Endothelial cell of umbilical vein (primary cell): ENCODE data around the gene C14orf119. TPM values are rescaled to one million over a fixed set of nuclear protein-coding genes. Genes with fewer than 3 reads are reported as not detected.
A peak's percentile ranks its signal among the peaks of the same experiment; 100 is the strongest.

Experiments used
- BruUV-seq: library from RNA; stranded (reverse); fragments of 400-500 nt; replicated peaks from 2 replicates; lab custom pipeline; 2021; lab: Mats Ljungman, UMichigan
- CTCF ChIA-PET: fragments of 300-600, 350-600 bp; sonication (Branson Sonifier 250); formaldehyde crosslinking; loops from one replicate; lab custom pipeline; 2021; ENCODE audit warnings: antibody characterized with exemption, inconsistent platforms; lab: Charles Lee
- POLR2A ChIA-PET: fragments of 300-600, 350-600 bp; sonication (Branson Sonifier 250); formaldehyde crosslinking; loops from one replicate; lab custom pipeline; 2021; ENCODE audit warnings: antibody characterized with exemption, inconsistent platforms; lab: Charles Lee
- DNase-seq: peaks from one replicate; pipeline ENCODE4 v3.0.0-alpha.2; 2011; ENCODE audit warnings: low read depth, low spot score
- FAIRE-seq: peaks from 2 replicates; lab custom pipeline; 2011; peaks lifted over from hg19 to GRCh38; lab: Jason Lieb, UNC
- H2AFZ ChIP-seq: 2 replicates; pipeline ENCODE4 v1.6.0; 2012; ENCODE audit warnings: low read depth, low read length, control low read depth, inconsistent platforms
- H3K27ac ChIP-seq: 2 replicates; pipeline ENCODE4 v1.5.1; 2011; ENCODE audit warnings: low read depth, mild to moderate bottlenecking, control low read depth, low read length, moderate library complexity; ENCODE audit not compliant: insufficient read depth
- H3K27me3 ChIP-seq, 2 experiments: 2 replicates each; pipeline versions ENCODE4 v1.6.0 to v1.6.1; 2011; ENCODE audit warnings: low read length in 2 of 2, mixed read lengths in 1 of 2; ENCODE audit not compliant: control insufficient read depth in 2 of 2, insufficient read depth in 2 of 2
- H3K36me3 ChIP-seq, 2 experiments: 2 replicates in 1 of 2; 3 replicates in 1 of 2; pipeline ENCODE4 v1.5.1; 2011; ENCODE audit warnings: low read length in 2 of 2, mild to moderate bottlenecking in 1 of 2, moderate library complexity in 1 of 2; ENCODE audit not compliant: control insufficient read depth in 2 of 2, insufficient read depth in 2 of 2; ENCODE audit errors: extremely low read depth in 1 of 2
- H3K4me1 ChIP-seq: 3 replicates; pipeline ENCODE4 v1.5.1; 2011; ENCODE audit warnings: mild to moderate bottlenecking, low read length; ENCODE audit not compliant: control insufficient read depth, insufficient read depth; ENCODE audit errors: extremely low read depth
- H3K4me2 ChIP-seq: 2 replicates; pipeline ENCODE4 v1.6.1; 2011; ENCODE audit warnings: low read length, control low read depth, mixed read lengths; ENCODE audit not compliant: insufficient read depth
- H3K4me3 ChIP-seq, 3 experiments: fragments of 200-600 bp in 1 of 3; sonication (generic), shearing (Covaris generic) in 1 of 3; replicated peaks in 1 of 3; 2 replicates each; pipeline ENCODE4 v1.5.1; 2011 to 2016; ENCODE audit warnings: control low read depth in 3 of 3, low read length in 3 of 3, mild to moderate bottlenecking in 2 of 3, inconsistent platforms in 1 of 3, low read depth in 1 of 3, moderate library complexity in 1 of 3; ENCODE audit not compliant: insufficient read depth in 1 of 3
- H3K79me2 ChIP-seq: 2 replicates; pipeline ENCODE4 v1.6.0; 2012; ENCODE audit warnings: low read length, inconsistent platforms; ENCODE audit not compliant: control insufficient read depth, insufficient read depth
- H3K9ac ChIP-seq: replicated peaks from 2 replicates; pipeline ENCODE3; 2011; ENCODE audit warnings: low read length, control low read depth; ENCODE audit not compliant: insufficient read depth; ENCODE audit errors: extremely low read depth
- H3K9me1 ChIP-seq: replicated peaks from 3 replicates; pipeline ENCODE4 v1.6.0; 2011; ENCODE audit warnings: mild to moderate bottlenecking, low read length; ENCODE audit not compliant: control insufficient read depth, insufficient read depth; ENCODE audit errors: extremely low read depth
- H3K9me3 ChIP-seq: replicated peaks from 2 replicates; pipeline ENCODE4 v1.5.1; 2012; ENCODE audit warnings: low read length, inconsistent platforms; ENCODE audit not compliant: control insufficient read depth, insufficient read depth
- H4K20me1 ChIP-seq: replicated peaks from 2 replicates; pipeline ENCODE3; 2011; ENCODE audit warnings: mild to moderate bottlenecking, low read length; ENCODE audit not compliant: control insufficient read depth, insufficient read depth; ENCODE audit errors: extremely low read depth
- EZH2 ChIP-seq: IDR thresholded peaks from 2 replicates; pipeline ENCODE4 v1.6.1; 2012; ENCODE audit warnings: borderline replicate concordance, low read depth, mild to moderate bottlenecking, moderate library complexity, low read length, inconsistent platforms; ENCODE audit not compliant: severe bottlenecking
- FOS ChIP-seq: IDR thresholded peaks from 2 replicates; pipeline ENCODE4 v1.6.1; 2011; ENCODE audit warnings: mild to moderate bottlenecking, low read length, moderate library complexity, borderline replicate concordance; ENCODE audit not compliant: insufficient read depth
- GATA2 ChIP-seq: IDR thresholded peaks from 2 replicates; pipeline ENCODE4 v1.7.0; 2011; ENCODE audit warnings: low read depth, mild to moderate bottlenecking, moderate library complexity, mixed read lengths, low read length; ENCODE audit not compliant: insufficient read length, insufficient read depth
- JUN ChIP-seq: IDR thresholded peaks from 2 replicates; pipeline ENCODE4 v1.6.1; 2011; ENCODE audit warnings: borderline replicate concordance, low read depth; ENCODE audit not compliant: insufficient read length, insufficient read depth
- MYC ChIP-seq: IDR thresholded peaks from one replicate; pipeline ENCODE4 v1.6.1; 2011; ENCODE audit warnings: mild to moderate bottlenecking, low read depth, low read length
- POLR2A ChIP-seq: IDR thresholded peaks from 2 replicates; pipeline ENCODE4 v1.6.1; 2012; ENCODE audit warnings: low read depth, mild to moderate bottlenecking, control low read depth, low read length
- POLR2AphosphoS5 ChIP-seq: IDR thresholded peaks from 2 replicates; pipeline ENCODE4 v1.6.1; 2012; ENCODE audit warnings: low read depth, mild to moderate bottlenecking, control low read depth, low read length, moderate library complexity; ENCODE audit not compliant: insufficient read depth
- dilution Hi-C: fragments of 300-500 bp; cut with MboI; formaldehyde crosslinking; loops from one replicate; pipeline ENCODE4 v1.15.0; 2019; ENCODE audit warnings: low sequenced_read_pairs; ENCODE audit not compliant: extremely low pct_ligation_motif_present
- intact Hi-C: fragments of 100-400 bp; cut with micrococcal nuclease; formaldehyde crosslinking; loops from one replicate; pipeline ENCODE4 v1.10.0; 2022
- polyA plus RNA-seq, 4 experiments: library from polyadenylated mRNA; depleted of rRNA in 3 of 4; stranded (reverse) in 3 of 4; unstranded in 1 of 4; fragments of >200 nt; gene quantifications; 2 replicates each; pipeline versions ENCODE4 v1.2.1 to v1.2.3, GENCODE V29; 2011 to 2012; ENCODE audit warnings: missing spikeins in 1 of 4
- total RNA-seq: library from RNA; stranded (reverse); gene quantifications from 2 replicates; pipeline ENCODE4 v1.2.3, GENCODE V29; 2021
- TF ChIP-seq, protein P1 (sequence below), 2 donors: IDR thresholded peaks; 1 replicate in 1 of 2; 2 replicates in 1 of 2; pipeline ENCODE4 v1.5.1; 2011; ENCODE audit warnings: low read length in 2 of 2, mild to moderate bottlenecking in 2 of 2, moderate library complexity in 2 of 2, control low read depth in 1 of 2, inconsistent platforms in 1 of 2, low read depth in 1 of 2; ENCODE audit not compliant: insufficient read depth in 1 of 2; ENCODE audit errors: extremely low read depth in 1 of 2
- TF ChIP-seq, protein P2 (sequence below): IDR thresholded peaks from 2 replicates; pipeline ENCODE4 v1.6.1; 2011; ENCODE audit not compliant: insufficient read depth, insufficient read length

C14orf119 gene
- total and polyA plus RNA-seq, 2 donors (not counting 3 experiments of a cell fraction or from before 2014, with no cell fraction given) = 58.3 to 60.5 TPM

DNA sequence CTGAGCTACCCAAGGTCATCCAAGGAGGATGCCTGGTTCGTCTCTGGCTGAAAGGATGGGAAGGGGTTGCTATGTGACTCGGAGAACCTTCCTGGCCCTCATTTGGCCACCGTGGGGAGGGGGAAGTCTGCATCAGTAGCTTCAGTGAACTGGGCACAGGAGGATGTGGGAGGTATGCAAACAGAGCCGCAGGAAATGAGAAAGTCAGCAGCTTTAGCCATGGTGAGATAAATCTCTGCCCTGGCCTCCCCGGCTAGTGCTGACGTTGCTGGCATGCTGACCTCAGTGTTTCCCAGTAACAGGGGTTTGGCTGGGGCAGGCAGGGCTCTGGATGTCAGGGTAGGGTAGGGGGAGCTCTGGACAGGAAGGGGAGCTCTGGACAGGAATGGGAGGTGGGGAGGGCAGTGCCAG, 26.1 kb downstream of the C14orf119 start:
- H3K9ac ChIP-seq = peak overlapping the region; percentile 49
- intact Hi-C loops = loop anchor here (1.0 kb wide), 4 partner anchors 34 to 180 kb away; partner anchors contain the start of gene SLC7A8
- POLR2A ChIA-PET = interaction anchor here (0.5 to 1.9 kb wide), 5 partner anchors 27 to 64 kb away, joined by 3 to 11 read pairs (median 8); partner anchors contain the start of genes ACIN1, C14orf119 and SLC7A8

More for the DNA sequence above, 26.1 kb downstream of the C14orf119 start:
- peak overlapping the region in 1 of 3 experiments; percentile 11 for H3K4me3 ChIP-seq
- DNase-seq (peak; percentile 77), FAIRE-seq (peak; percentile 97)
- H3K36me3 ChIP-seq = no peaks in the 10 kb centered on the region
- dilution Hi-C loops = no loop called here
- no peaks in the 10 kb centered on the region for H3K79me2 ChIP-seq
- H3K9me3 ChIP-seq = no peaks in the 10 kb centered on the region
- peak overlapping the region; percentile 78 for H3K4me2 ChIP-seq
- peaks cover 21% of the 10 kb centered on the region for H3K4me1 ChIP-seq
- H3K27me3 ChIP-seq = no peaks in the 10 kb centered on the region
- peak overlapping the region; percentile 79 for H2AFZ ChIP-seq
- TF ChIP-seq, protein P1, sequence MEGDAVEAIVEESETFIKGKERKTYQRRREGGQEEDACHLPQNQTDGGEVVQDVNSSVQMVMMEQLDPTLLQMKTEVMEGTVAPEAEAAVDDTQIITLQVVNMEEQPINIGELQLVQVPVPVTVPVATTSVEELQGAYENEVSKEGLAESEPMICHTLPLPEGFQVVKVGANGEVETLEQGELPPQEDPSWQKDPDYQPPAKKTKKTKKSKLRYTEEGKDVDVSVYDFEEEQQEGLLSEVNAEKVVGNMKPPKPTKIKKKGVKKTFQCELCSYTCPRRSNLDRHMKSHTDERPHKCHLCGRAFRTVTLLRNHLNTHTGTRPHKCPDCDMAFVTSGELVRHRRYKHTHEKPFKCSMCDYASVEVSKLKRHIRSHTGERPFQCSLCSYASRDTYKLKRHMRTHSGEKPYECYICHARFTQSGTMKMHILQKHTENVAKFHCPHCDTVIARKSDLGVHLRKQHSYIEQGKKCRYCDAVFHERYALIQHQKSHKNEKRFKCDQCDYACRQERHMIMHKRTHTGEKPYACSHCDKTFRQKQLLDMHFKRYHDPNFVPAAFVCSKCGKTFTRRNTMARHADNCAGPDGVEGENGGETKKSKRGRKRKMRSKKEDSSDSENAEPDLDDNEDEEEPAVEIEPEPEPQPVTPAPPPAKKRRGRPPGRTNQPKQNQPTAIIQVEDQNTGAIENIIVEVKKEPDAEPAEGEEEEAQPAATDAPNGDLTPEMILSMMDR (IDR thresholded peaks at IDR 0.05; ENCODE audit: extremely low read depth in 1 of 2, insufficient read depth in 1 of 2, low read depth in 1 of 2, low read length in 2 of 2) = no peak
- TF ChIP-seq POLR2A = no peak
- peak; percentile 42 for TF ChIP-seq FOS
- TF ChIP-seq MYC = no peak
- TF ChIP-seq GATA2 = peak; percentile 83
- no peak for TF ChIP-seq POLR2AphosphoS5
- no peak for TF ChIP-seq EZH2
- no peak for TF ChIP-seq JUN
- TF ChIP-seq, protein P2, sequence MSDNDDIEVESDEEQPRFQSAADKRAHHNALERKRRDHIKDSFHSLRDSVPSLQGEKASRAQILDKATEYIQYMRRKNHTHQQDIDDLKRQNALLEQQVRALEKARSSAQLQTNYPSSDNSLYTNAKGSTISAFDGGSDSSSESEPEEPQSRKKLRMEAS = no peak
- peak overlapping the region; percentile 81 for H3K27ac ChIP-seq
- CTCF ChIA-PET = interaction anchor here (0.6 to 14.5 kb wide), 41 partner anchors 9 to 259 kb away, joined by 3 to 1289 read pairs (median 10); partner anchors contain the start of genes ACIN1, C14orf119, PABPN1 and PPP1R3E
- BruUV-seq = no TSS peak
- H3K9me1 ChIP-seq = no peaks in the 10 kb centered on the region
- no peaks in the 10 kb centered on the region for H4K20me1 ChIP-seq
